AG10803 (cell line): ENCODE measurements around the gene CYB5D1.

Source experiments
- DNase-seq: peaks from one replicate; pipeline ENCODE4 v3.0.0; 2010; ENCODE audit warnings: low read depth
- H3K4me3 ChIP-seq: 2 replicates; pipeline ENCODE4 v1.5.1; 2011; ENCODE audit warnings: mild to moderate bottlenecking, low read length, control low read depth
- TF ChIP-seq, protein P1 (sequence below): conservative IDR thresholded peaks from 2 replicates; pipeline ENCODE4 v1.5.1; 2011; ENCODE audit warnings: mild to moderate bottlenecking, low read length, control low read depth, inconsistent platforms

Gene CYB5D1

GRCh38 chr17:7850701-7851437, 6.9 kb upstream of the CYB5D1 start:
- no peak overlapping the region for H3K4me3 ChIP-seq
- no peak for DNase-seq

GRCh38 chr17:7851438-7852261, 6.2 kb upstream of the CYB5D1 start:
- TF ChIP-seq, protein P1, sequence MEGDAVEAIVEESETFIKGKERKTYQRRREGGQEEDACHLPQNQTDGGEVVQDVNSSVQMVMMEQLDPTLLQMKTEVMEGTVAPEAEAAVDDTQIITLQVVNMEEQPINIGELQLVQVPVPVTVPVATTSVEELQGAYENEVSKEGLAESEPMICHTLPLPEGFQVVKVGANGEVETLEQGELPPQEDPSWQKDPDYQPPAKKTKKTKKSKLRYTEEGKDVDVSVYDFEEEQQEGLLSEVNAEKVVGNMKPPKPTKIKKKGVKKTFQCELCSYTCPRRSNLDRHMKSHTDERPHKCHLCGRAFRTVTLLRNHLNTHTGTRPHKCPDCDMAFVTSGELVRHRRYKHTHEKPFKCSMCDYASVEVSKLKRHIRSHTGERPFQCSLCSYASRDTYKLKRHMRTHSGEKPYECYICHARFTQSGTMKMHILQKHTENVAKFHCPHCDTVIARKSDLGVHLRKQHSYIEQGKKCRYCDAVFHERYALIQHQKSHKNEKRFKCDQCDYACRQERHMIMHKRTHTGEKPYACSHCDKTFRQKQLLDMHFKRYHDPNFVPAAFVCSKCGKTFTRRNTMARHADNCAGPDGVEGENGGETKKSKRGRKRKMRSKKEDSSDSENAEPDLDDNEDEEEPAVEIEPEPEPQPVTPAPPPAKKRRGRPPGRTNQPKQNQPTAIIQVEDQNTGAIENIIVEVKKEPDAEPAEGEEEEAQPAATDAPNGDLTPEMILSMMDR, result peak; percentile 80
- H3K4me3 ChIP-seq, result no peak overlapping the region
- DNase-seq, result peak; percentile 80

More at GRCh38 chr17:7850701-7851437, 6.9 kb upstream of the CYB5D1 start:
- TF ChIP-seq, protein P1, result no peak

DNA sequence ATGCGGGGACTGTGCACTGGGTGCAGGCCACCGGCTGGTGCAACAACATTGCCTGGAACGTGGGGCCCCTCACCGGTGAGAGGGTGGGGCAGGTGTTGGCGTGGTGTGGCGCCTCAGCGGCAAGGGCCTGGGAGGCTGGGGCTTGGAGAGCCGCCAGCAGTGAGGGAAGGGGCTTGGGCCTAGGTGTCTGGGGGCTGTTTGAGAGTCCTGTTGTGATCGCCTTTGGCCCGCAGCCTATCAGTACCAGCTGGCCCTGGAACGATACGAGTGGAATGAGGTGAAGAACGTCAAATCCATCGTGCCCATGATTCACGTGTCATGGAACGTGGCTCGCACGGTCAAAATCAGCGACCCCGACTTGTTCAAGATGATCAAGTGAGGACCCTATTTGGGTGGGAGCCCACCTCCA, 5.5 kb upstream of the CYB5D1 start:
- DNase-seq, result no peak
- H3K4me3 ChIP-seq, result no peak overlapping the region
- TF ChIP-seq, protein P1, result no peak

- H3K4me3 ChIP-seq, result no peak overlapping the region
- TF ChIP-seq, protein P1, result no peak
- no peak for DNase-seq
Measured at GRCh38 chr17:7852919-7853690, 4.7 kb upstream of the CYB5D1 start.

- TF ChIP-seq, protein P1, result no peak
- no peak for DNase-seq
- H3K4me3 ChIP-seq, result no peak overlapping the region
Measured at GRCh38 chr17:7853691-7854038, 4.1 kb upstream of the CYB5D1 start.

- TF ChIP-seq, protein P1, result no peak
- H3K4me3 ChIP-seq, result no peak overlapping the region
Measured at GRCh38 chr17:7854078-7854777, 3.6 kb upstream of the CYB5D1 start.

More at GRCh38 chr17:7854078-7854777, 3.6 kb upstream of the CYB5D1 start:
- DNase-seq, result no peak
